HG03439 (cell line): Measurements from ENCODE around the gene PKNOX1.
"Not testable (repeated sequence)": the region's sequence is repeated elsewhere in the genome, so short reads cannot be mapped to it uniquely, and the experiment has no call there.

Source experiments
- ATAC-seq: cut with Tn5 transposase; IDR thresholded peaks from one replicate; pipeline ENCODE4 v1.9.1; 2021; ENCODE audit warnings: mild to moderate bottlenecking, moderate library complexity; ENCODE audit not compliant: unreplicated experiment

Gene PKNOX1

GRCh38 chr21:43016728-43017127 is 42.4 kb downstream of the PKNOX1 start:
- ATAC-seq = no peak

GRCh38 chr21:43018519-43018918 is 44.2 kb downstream of the PKNOX1 start:
- ATAC-seq = no peak

- ATAC-seq = no peak
Observed at GRCh38 chr21:43020177-43020576, 45.8 kb downstream of the PKNOX1 start.

GRCh38 chr21:43020771-43021170 is 46.4 kb downstream of the PKNOX1 start:
- ATAC-seq = no peak

GRCh38 chr21:43021191-43021590 is 46.8 kb downstream of the PKNOX1 start:
- ATAC-seq = no peak

GRCh38 chr21:43021756-43022600 is 47.6 kb downstream of the PKNOX1 start:
- ATAC-seq = no peak

- ATAC-seq = no peak
Observed at GRCh38 chr21:43023175-43023574, 48.8 kb downstream of the PKNOX1 start.

- no peak for ATAC-seq
Observed at GRCh38 chr21:43024439-43025136, 50.2 kb downstream of the PKNOX1 start.

GRCh38 chr21:43025636-43026180 is 51.3 kb downstream of the PKNOX1 start:
- ATAC-seq = no peak

GRCh38 chr21:43027846-43028731 is 53.7 kb downstream of the PKNOX1 start:
- no peak for ATAC-seq

- ATAC-seq = no peak
Observed at GRCh38 chr21:43029785-43030184, 55.4 kb downstream of the PKNOX1 start.

GRCh38 chr21:43031121-43031619 is 56.8 kb downstream of the PKNOX1 start:
- no peak for ATAC-seq

GRCh38 chr21:43034101-43034500 is 59.7 kb downstream of the PKNOX1 start:
- ATAC-seq = no peak

GRCh38 chr21:43034826-43035225 is 60.5 kb downstream of the PKNOX1 start:
- no peak for ATAC-seq

- ATAC-seq = not testable (repeated sequence)
Observed at GRCh38 chr21:43036889-43037288, 62.5 kb downstream of the PKNOX1 start.

GRCh38 chr21:43037918-43038658 is 63.7 kb downstream of the PKNOX1 start:
- not testable (repeated sequence) for ATAC-seq

GRCh38 chr21:43038659-43039044 is 64.3 kb downstream of the PKNOX1 start:
- not testable (repeated sequence) for ATAC-seq

- ATAC-seq = not testable (repeated sequence)
Observed at GRCh38 chr21:43042169-43042568, 67.8 kb downstream of the PKNOX1 start.

GRCh38 chr21:43043291-43043690 is 68.9 kb downstream of the PKNOX1 start:
- ATAC-seq = not testable (repeated sequence)

- ATAC-seq = not testable (repeated sequence)
Observed at GRCh38 chr21:43044547-43044946, 70.2 kb downstream of the PKNOX1 start.
